HUES64 (cell line): Measurements from ENCODE around the gene PLAAT5.

Experiments used
- H3K27ac ChIP-seq: 2 replicates; pipeline ENCODE4 v1.7.0; 2013; ENCODE audit warnings: low read depth, low read length, inconsistent platforms
- H3K27me3 ChIP-seq: 2 replicates; pipeline ENCODE4 v1.6.1; 2013; ENCODE audit warnings: mild to moderate bottlenecking, low read length; ENCODE audit not compliant: insufficient read depth
- H3K36me3 ChIP-seq: 2 replicates; pipeline ENCODE4 v1.6.1; 2013; ENCODE audit warnings: mild to moderate bottlenecking, low read length; ENCODE audit not compliant: insufficient read depth
- H3K4me1 ChIP-seq: 2 replicates; pipeline ENCODE4 v1.6.1; 2013; ENCODE audit warnings: mild to moderate bottlenecking, low read length, moderate library complexity; ENCODE audit not compliant: insufficient read depth
- H3K4me3 ChIP-seq: 2 replicates; pipeline ENCODE4 v1.5.1; 2013; ENCODE audit warnings: mild to moderate bottlenecking, low read length, moderate library complexity
- H3K9ac ChIP-seq: 2 replicates; pipeline ENCODE4 v1.6.1; 2013; ENCODE audit warnings: mild to moderate bottlenecking, low read depth, low read length
- H3K9me3 ChIP-seq: 2 replicates; pipeline ENCODE4 v1.6.1; 2013; ENCODE audit warnings: low read depth, low read length; ENCODE audit not compliant: insufficient read depth
- WGBS: fragments of 150-250, 120-280 bp; methylation state at CpG from one replicate; pipeline ENCODE4 v1.1.7; 2013; ENCODE audit warnings: missing lambda C conversion rate; 5-methylcytosine and 5-hydroxymethylcytosine counted together

The PLAAT5 gene

GRCh38 chr11:63512816-63513215 lies 21.8 kb upstream of the PLAAT5 start:
- Histone ChIP-seq H3K27ac (no peak overlapping the region), H3K9me3 (no peaks in the 10 kb centered on the region), H3K4me3 (no peak overlapping the region), H3K4me1 (peaks cover 11% of the 10 kb centered on the region; the same call in 1 of the 2 replicates), H3K27me3 (no peaks in the 10 kb centered on the region), H3K36me3 (no peaks in the 10 kb centered on the region), H3K9ac (no peak overlapping the region)
- WGBS, result 93% methylated on average over 7 of the region's 7 CpGs

- Histone ChIP-seq H3K4me1 (peaks cover 17% of the 10 kb centered on the region), H3K9me3 (no peaks in the 10 kb centered on the region), H3K4me3 (no peak overlapping the region), H3K36me3 (no peaks in the 10 kb centered on the region), H3K27me3 (no peaks in the 10 kb centered on the region), H3K9ac (no peak overlapping the region), H3K27ac (0 out of 2 replicates have a peak overlapping the region, but pooled peaks have one; percentile 13)
- WGBS, result 85% methylated on average over 11 of the region's 11 CpGs
Measured at GRCh38 chr11:63511048-63511748, 20.2 kb upstream of the PLAAT5 start.

GRCh38 chr11:63510360-63511047 lies 19.5 kb upstream of the PLAAT5 start:
- H3K4me3 ChIP-seq, result no peak overlapping the region
- no peak overlapping the region for H3K9ac ChIP-seq
- no peak overlapping the region for H3K27ac ChIP-seq
- no peaks in the 10 kb centered on the region for H3K27me3 ChIP-seq
- H3K9me3 ChIP-seq, result no peaks in the 10 kb centered on the region
- peaks cover 20% of the 10 kb centered on the region for H3K4me1 ChIP-seq
- WGBS, result 66% methylated on average over 7 of the region's 7 CpGs
- H3K36me3 ChIP-seq, result no peaks in the 10 kb centered on the region

DNA sequence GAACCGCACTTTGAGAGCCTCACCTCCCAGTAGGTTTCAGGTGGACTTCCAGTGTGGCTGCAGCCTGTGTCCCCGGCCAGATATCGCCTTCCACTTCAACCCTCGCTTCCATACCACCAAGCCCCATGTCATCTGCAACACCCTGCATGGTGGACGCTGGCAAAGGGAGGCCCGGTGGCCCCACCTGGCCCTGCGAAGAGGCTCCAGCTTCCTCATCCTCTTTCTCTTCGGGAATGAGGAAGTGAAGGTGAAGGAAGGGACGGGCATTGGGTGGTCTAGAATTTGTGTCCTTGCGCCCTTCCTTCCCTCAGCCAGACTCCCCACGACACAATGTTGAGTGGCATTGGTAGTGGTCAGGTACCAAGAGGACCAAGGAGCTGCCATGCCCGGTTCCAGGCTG lies 17.8 kb upstream of the PLAAT5 start:
- WGBS, result 93% methylated on average over 12 of the region's 12 CpGs
- no peak overlapping the region for H3K27ac ChIP-seq
- H3K9me3 ChIP-seq, result no peaks in the 10 kb centered on the region
- H3K4me1 ChIP-seq, result peaks cover 26% of the 10 kb centered on the region
- H3K36me3 ChIP-seq, result no peaks in the 10 kb centered on the region
- no peak overlapping the region for H3K4me3 ChIP-seq
- no peak overlapping the region for H3K9ac ChIP-seq
- no peaks in the 10 kb centered on the region for H3K27me3 ChIP-seq

GRCh38 chr11:63508009-63508408 lies 17.0 kb upstream of the PLAAT5 start:
- H3K27me3 ChIP-seq, result no peaks in the 10 kb centered on the region
- peaks cover 31% of the 10 kb centered on the region for H3K4me1 ChIP-seq
- no peak overlapping the region for H3K4me3 ChIP-seq
- 69% methylated on average over 3 of the region's 3 CpGs for WGBS
- H3K36me3 ChIP-seq, result no peaks in the 10 kb centered on the region
- no peak overlapping the region for H3K9ac ChIP-seq
- H3K9me3 ChIP-seq, result no peaks in the 10 kb centered on the region
- H3K27ac ChIP-seq, result no peak overlapping the region

DNA sequence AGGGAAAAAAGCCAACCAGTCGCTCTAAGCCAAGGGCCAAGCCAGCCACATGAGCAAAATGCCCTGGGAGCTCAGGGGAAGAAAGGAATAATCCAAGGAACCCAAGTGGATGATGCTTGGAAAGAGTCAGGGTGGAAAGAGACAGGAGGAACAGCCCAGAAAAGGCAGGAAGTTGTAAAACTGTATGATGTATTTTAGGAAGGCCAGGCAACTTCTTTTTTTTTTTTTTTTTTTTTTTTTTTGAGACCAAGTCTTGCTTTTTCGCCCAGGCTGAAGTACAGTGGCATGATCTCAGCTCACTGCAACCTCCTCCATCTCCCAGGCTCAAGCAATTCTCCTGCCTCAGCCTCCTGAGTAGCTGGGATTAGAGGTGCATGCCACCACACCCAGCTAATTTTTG lies 16.5 kb upstream of the PLAAT5 start:
- no peaks in the 10 kb centered on the region for H3K9me3 ChIP-seq
- peaks cover 34% of the 10 kb centered on the region for H3K4me1 ChIP-seq
- no peaks in the 10 kb centered on the region for H3K27me3 ChIP-seq
- no peak overlapping the region for H3K4me3 ChIP-seq
- H3K9ac ChIP-seq, result no peak overlapping the region
- H3K36me3 ChIP-seq, result no peaks in the 10 kb centered on the region
- WGBS, result 89% methylated on average over 2 of the region's 2 CpGs
- H3K27ac ChIP-seq, result no peak overlapping the region

DNA sequence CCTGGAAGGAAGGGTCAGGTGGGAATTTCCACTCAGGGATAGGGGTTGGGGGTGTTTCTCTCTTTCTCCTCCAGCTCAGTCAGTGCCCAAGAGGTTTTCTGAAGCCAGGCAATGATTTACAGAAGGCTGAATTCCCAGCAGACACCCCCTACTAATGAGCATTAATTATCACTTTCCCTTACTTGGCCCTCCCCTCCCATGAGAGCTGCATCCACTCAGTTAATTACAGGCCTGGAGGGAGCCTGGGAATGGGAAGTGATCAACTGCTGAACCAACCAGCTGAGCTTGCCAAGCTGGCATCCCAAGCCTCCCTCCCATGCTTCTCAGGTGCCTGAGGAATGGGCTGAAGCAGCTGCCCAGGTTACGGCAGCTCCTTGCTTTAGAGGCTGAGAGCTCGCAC lies 15.9 kb upstream of the PLAAT5 start:
- WGBS, result 94% methylated on average over 2 of the region's 2 CpGs
- Histone ChIP-seq H3K4me3 (no peak overlapping the region), H3K27ac (no peak overlapping the region), H3K9me3 (no peaks in the 10 kb centered on the region), H3K27me3 (no peaks in the 10 kb centered on the region), H3K36me3 (no peaks in the 10 kb centered on the region), H3K9ac (no peak overlapping the region), H3K4me1 (peaks cover 34% of the 10 kb centered on the region)

DNA sequence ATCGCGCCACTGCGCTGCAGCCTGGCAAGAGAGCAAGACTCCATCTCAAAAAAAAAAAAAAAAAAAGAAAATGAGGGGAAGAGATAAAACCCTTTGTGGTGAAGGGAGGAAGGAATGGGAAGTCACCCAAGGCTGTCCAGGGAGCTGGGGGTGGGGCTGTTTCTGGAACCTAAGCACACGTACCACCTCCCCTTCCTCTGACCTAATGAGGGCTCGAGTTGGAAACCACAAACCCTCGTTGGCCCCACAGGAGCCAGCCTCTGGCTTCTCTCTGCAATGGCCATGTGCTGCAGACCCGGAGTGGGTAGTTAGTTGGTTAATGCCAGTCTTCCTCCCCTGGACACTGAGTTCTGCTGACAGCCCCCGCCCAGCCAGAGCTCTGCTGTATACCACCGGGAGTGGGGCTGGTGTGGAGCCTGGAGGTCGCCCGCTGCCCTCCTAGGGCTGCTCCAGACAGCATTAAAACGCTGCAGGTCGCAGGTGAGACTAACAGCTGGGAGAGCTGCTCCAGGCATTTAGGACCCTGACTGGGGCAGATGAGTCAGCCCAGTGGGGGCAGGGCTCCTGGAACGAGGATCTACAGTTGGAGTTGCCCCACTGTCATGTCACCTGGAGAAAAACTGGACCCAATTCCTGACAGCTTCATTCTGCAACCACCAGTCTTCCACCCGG lies 15.0 kb upstream of the PLAAT5 start, which contains the start of gene LGALS12:
TSS of gene LGALS12 (plus strand) at position 228 of the 672 bp plus-strand sequence. CDS start at position 603, 375 bp downstream.
- Histone ChIP-seq H3K27ac (no peak within 1 kb of the TSS), H3K27me3 (no peaks in the 10 kb centered on the region), H3K36me3 (no peaks in the 10 kb centered on the region), H3K4me3 (no peak within 1 kb of the TSS), H3K9ac (no peak within 1 kb of the TSS), H3K9me3 (no peaks in the 10 kb centered on the region), H3K4me1 (peaks cover 31% of the 10 kb centered on the region)
- 55% methylated on average over 15 of the region's 15 CpGs for WGBS

- Histone ChIP-seq H3K9ac (no peak overlapping the region), H3K36me3 (no peaks in the 10 kb centered on the region), H3K4me1 (peaks cover 25% of the 10 kb centered on the region), H3K4me3 (no peak overlapping the region), H3K27me3 (no peaks in the 10 kb centered on the region), H3K9me3 (peaks cover 8% of the 10 kb centered on the region), H3K27ac (no peak overlapping the region)
- 94% methylated on average over 4 of the region's 4 CpGs for WGBS
Measured at GRCh38 chr11:63504933-63505586, 14.1 kb upstream of the PLAAT5 start.

- H3K27ac ChIP-seq, result no peak overlapping the region
- no peak overlapping the region for H3K4me3 ChIP-seq
- peaks cover 18% of the 10 kb centered on the region for H3K9me3 ChIP-seq
- H3K9ac ChIP-seq, result no peak overlapping the region
- no peaks in the 10 kb centered on the region; the same call in 1 of the 2 replicates for H3K36me3 ChIP-seq
- 82% methylated on average over 1 of the region's 1 CpG for WGBS
- H3K27me3 ChIP-seq, result no peaks in the 10 kb centered on the region
- H3K4me1 ChIP-seq, result peaks cover 25% of the 10 kb centered on the region
Measured at GRCh38 chr11:63504054-63504453, 13.1 kb upstream of the PLAAT5 start.

GRCh38 chr11:63503492-63503891 lies 12.5 kb upstream of the PLAAT5 start:
- Histone ChIP-seq H3K36me3 (no peaks in the 10 kb centered on the region; the same call in 1 of the 2 replicates), H3K27me3 (no peaks in the 10 kb centered on the region), H3K9ac (no peak overlapping the region), H3K4me1 (peaks cover 25% of the 10 kb centered on the region), H3K4me3 (no peak overlapping the region), H3K9me3 (peaks cover 21% of the 10 kb centered on the region), H3K27ac (no peak overlapping the region)
- 95% methylated on average over 5 of the region's 6 CpGs for WGBS
